Endothelial cell of umbilical vein (primary cell): ENCODE data around the gene DPY30. TPM values are rescaled to one million over a fixed set of nuclear protein-coding genes. Genes with fewer than 3 reads are reported as not detected.

ENCODE experiments used
- BruUV-seq: library from RNA; stranded (reverse); fragments of 400-500 nt; replicated peaks from 2 replicates; lab custom pipeline; 2021; lab: Mats Ljungman, UMichigan
- CTCF ChIA-PET: fragments of 300-600, 350-600 bp; sonication (Branson Sonifier 250); formaldehyde crosslinking; loops from one replicate; lab custom pipeline; 2021; ENCODE audit warnings: antibody characterized with exemption, inconsistent platforms; lab: Charles Lee
- POLR2A ChIA-PET: fragments of 300-600, 350-600 bp; sonication (Branson Sonifier 250); formaldehyde crosslinking; loops from one replicate; lab custom pipeline; 2021; ENCODE audit warnings: antibody characterized with exemption, inconsistent platforms; lab: Charles Lee
- DNase-seq: peaks from one replicate; pipeline ENCODE4 v3.0.0-alpha.2; 2011; ENCODE audit warnings: low read depth, low spot score
- FAIRE-seq: peaks from 2 replicates; lab custom pipeline; 2011; peaks lifted over from hg19 to GRCh38; lab: Jason Lieb, UNC
- H2AFZ ChIP-seq: 2 replicates; pipeline ENCODE4 v1.6.0; 2012; ENCODE audit warnings: low read depth, low read length, control low read depth, inconsistent platforms
- H3K27ac ChIP-seq: 2 replicates; pipeline ENCODE4 v1.5.1; 2011; ENCODE audit warnings: low read depth, mild to moderate bottlenecking, control low read depth, low read length, moderate library complexity; ENCODE audit not compliant: insufficient read depth
- H3K27me3 ChIP-seq, 2 experiments: 2 replicates each; pipeline versions ENCODE4 v1.6.0 to v1.6.1; 2011; ENCODE audit warnings: low read length in 2 of 2, mixed read lengths in 1 of 2; ENCODE audit not compliant: control insufficient read depth in 2 of 2, insufficient read depth in 2 of 2
- H3K36me3 ChIP-seq, 2 experiments: 2 replicates in 1 of 2; 3 replicates in 1 of 2; pipeline ENCODE4 v1.5.1; 2011; ENCODE audit warnings: low read length in 2 of 2, mild to moderate bottlenecking in 1 of 2, moderate library complexity in 1 of 2; ENCODE audit not compliant: control insufficient read depth in 2 of 2, insufficient read depth in 2 of 2; ENCODE audit errors: extremely low read depth in 1 of 2
- H3K4me1 ChIP-seq: 3 replicates; pipeline ENCODE4 v1.5.1; 2011; ENCODE audit warnings: mild to moderate bottlenecking, low read length; ENCODE audit not compliant: control insufficient read depth, insufficient read depth; ENCODE audit errors: extremely low read depth
- H3K4me2 ChIP-seq: 2 replicates; pipeline ENCODE4 v1.6.1; 2011; ENCODE audit warnings: low read length, control low read depth, mixed read lengths; ENCODE audit not compliant: insufficient read depth
- H3K4me3 ChIP-seq, 3 experiments: fragments of 200-600 bp in 1 of 3; sonication (generic), shearing (Covaris generic) in 1 of 3; replicated peaks in 1 of 3; 2 replicates each; pipeline ENCODE4 v1.5.1; 2011 to 2016; ENCODE audit warnings: control low read depth in 3 of 3, low read length in 3 of 3, mild to moderate bottlenecking in 2 of 3, inconsistent platforms in 1 of 3, low read depth in 1 of 3, moderate library complexity in 1 of 3; ENCODE audit not compliant: insufficient read depth in 1 of 3
- H3K79me2 ChIP-seq: 2 replicates; pipeline ENCODE4 v1.6.0; 2012; ENCODE audit warnings: low read length, inconsistent platforms; ENCODE audit not compliant: control insufficient read depth, insufficient read depth
- H3K9ac ChIP-seq: replicated peaks from 2 replicates; pipeline ENCODE3; 2011; ENCODE audit warnings: low read length, control low read depth; ENCODE audit not compliant: insufficient read depth; ENCODE audit errors: extremely low read depth
- H3K9me1 ChIP-seq: replicated peaks from 3 replicates; pipeline ENCODE4 v1.6.0; 2011; ENCODE audit warnings: mild to moderate bottlenecking, low read length; ENCODE audit not compliant: control insufficient read depth, insufficient read depth; ENCODE audit errors: extremely low read depth
- H3K9me3 ChIP-seq: replicated peaks from 2 replicates; pipeline ENCODE4 v1.5.1; 2012; ENCODE audit warnings: low read length, inconsistent platforms; ENCODE audit not compliant: control insufficient read depth, insufficient read depth
- H4K20me1 ChIP-seq: replicated peaks from 2 replicates; pipeline ENCODE3; 2011; ENCODE audit warnings: mild to moderate bottlenecking, low read length; ENCODE audit not compliant: control insufficient read depth, insufficient read depth; ENCODE audit errors: extremely low read depth
- CTCF ChIP-seq, 2 donors: IDR thresholded peaks; 1 replicate in 1 of 2; 2 replicates in 1 of 2; pipeline ENCODE4 v1.5.1; 2011; ENCODE audit warnings: low read length in 2 of 2, mild to moderate bottlenecking in 2 of 2, moderate library complexity in 2 of 2, control low read depth in 1 of 2, inconsistent platforms in 1 of 2, low read depth in 1 of 2; ENCODE audit not compliant: insufficient read depth in 1 of 2; ENCODE audit errors: extremely low read depth in 1 of 2
- EZH2 ChIP-seq: IDR thresholded peaks from 2 replicates; pipeline ENCODE4 v1.6.1; 2012; ENCODE audit warnings: borderline replicate concordance, low read depth, mild to moderate bottlenecking, moderate library complexity, low read length, inconsistent platforms; ENCODE audit not compliant: severe bottlenecking
- FOS ChIP-seq: IDR thresholded peaks from 2 replicates; pipeline ENCODE4 v1.6.1; 2011; ENCODE audit warnings: mild to moderate bottlenecking, low read length, moderate library complexity, borderline replicate concordance; ENCODE audit not compliant: insufficient read depth
- GATA2 ChIP-seq: IDR thresholded peaks from 2 replicates; pipeline ENCODE4 v1.7.0; 2011; ENCODE audit warnings: low read depth, mild to moderate bottlenecking, moderate library complexity, mixed read lengths, low read length; ENCODE audit not compliant: insufficient read length, insufficient read depth
- JUN ChIP-seq: IDR thresholded peaks from 2 replicates; pipeline ENCODE4 v1.6.1; 2011; ENCODE audit warnings: borderline replicate concordance, low read depth; ENCODE audit not compliant: insufficient read length, insufficient read depth
- MAX ChIP-seq: IDR thresholded peaks from 2 replicates; pipeline ENCODE4 v1.6.1; 2011; ENCODE audit not compliant: insufficient read depth, insufficient read length
- MYC ChIP-seq: IDR thresholded peaks from one replicate; pipeline ENCODE4 v1.6.1; 2011; ENCODE audit warnings: mild to moderate bottlenecking, low read depth, low read length
- POLR2A ChIP-seq: IDR thresholded peaks from 2 replicates; pipeline ENCODE4 v1.6.1; 2012; ENCODE audit warnings: low read depth, mild to moderate bottlenecking, control low read depth, low read length
- POLR2AphosphoS5 ChIP-seq: IDR thresholded peaks from 2 replicates; pipeline ENCODE4 v1.6.1; 2012; ENCODE audit warnings: low read depth, mild to moderate bottlenecking, control low read depth, low read length, moderate library complexity; ENCODE audit not compliant: insufficient read depth
- dilution Hi-C: fragments of 300-500 bp; cut with MboI; formaldehyde crosslinking; loops from one replicate; pipeline ENCODE4 v1.15.0; 2019; ENCODE audit warnings: low sequenced_read_pairs; ENCODE audit not compliant: extremely low pct_ligation_motif_present
- intact Hi-C: fragments of 100-400 bp; cut with micrococcal nuclease; formaldehyde crosslinking; loops from one replicate; pipeline ENCODE4 v1.10.0; 2022
- polyA plus RNA-seq, 4 experiments: library from polyadenylated mRNA; depleted of rRNA in 3 of 4; stranded (reverse) in 3 of 4; unstranded in 1 of 4; fragments of >200 nt; gene quantifications; 2 replicates each; pipeline versions ENCODE4 v1.2.1 to v1.2.3, GENCODE V29; 2011 to 2012; ENCODE audit warnings: missing spikeins in 1 of 4
- total RNA-seq: library from RNA; stranded (reverse); gene quantifications from 2 replicates; pipeline ENCODE4 v1.2.3, GENCODE V29; 2021

DPY30 gene
- total and polyA plus RNA-seq, 2 donors (not counting 3 experiments of a cell fraction or from before 2014, with no cell fraction given): 78.4 to 83.4 TPM

- no TSS peak for BruUV-seq
Measured at GRCh38 chr2:32003791-32004190, 35.8 kb downstream of the DPY30 start.

More at GRCh38 chr2:32003791-32004190, 35.8 kb downstream of the DPY30 start:
- H3K4me2 ChIP-seq: no peak overlapping the region
- no peaks in the 10 kb centered on the region for H3K9me3 ChIP-seq
- H4K20me1 ChIP-seq: peaks cover 11% of the 10 kb centered on the region
- no peaks in the 10 kb centered on the region for H3K36me3 ChIP-seq
- intact Hi-C loops (no loop called here), dilution Hi-C loops (no loop called here)
- H2AFZ ChIP-seq: no peak overlapping the region
- H3K9ac ChIP-seq: no peak overlapping the region
- no peak overlapping the region for H3K4me3 ChIP-seq
- no peaks in the 10 kb centered on the region for H3K27me3 ChIP-seq
- no peak overlapping the region for H3K27ac ChIP-seq
- peaks cover 89% of the 10 kb centered on the region for H3K79me2 ChIP-seq
- POLR2A ChIA-PET: no interaction called here
- DNase-seq (no peak), FAIRE-seq (no peak)
- TF ChIP-seq EZH2 (no peak), POLR2A (no peak), FOS (no peak), JUN (no peak), GATA2 (no peak), MAX (no peak), CTCF (IDR thresholded peaks at IDR 0.05; ENCODE audit: extremely low read depth in 1 of 2, insufficient read depth in 1 of 2, low read depth in 1 of 2, low read length in 2 of 2) (no peak), MYC (no peak), POLR2AphosphoS5 (no peak)
- no peaks in the 10 kb centered on the region for H3K9me1 ChIP-seq
- peaks cover 13% of the 10 kb centered on the region for H3K4me1 ChIP-seq
- CTCF ChIA-PET: interaction anchor here (1.5 kb wide), 1 partner anchor 9 kb away, joined by 3 read pairs; no protein-coding TSS in a partner anchor
